Keratinocyte (primary cell): ENCODE results near the gene KLLN. TPM values are rescaled to one million over a fixed set of nuclear protein-coding genes. Genes with fewer than 3 reads are reported as not detected.
"Not testable (repeated sequence)": the region's sequence is repeated elsewhere in the genome, so short reads cannot be mapped to it uniquely, and the experiment has no call there.

Experiments
- DNase-seq: peaks from one replicate; pipeline ENCODE4 v3.0.0-alpha.2; 2011; ENCODE audit warnings: low read depth, missing footprints, low spot score
- FAIRE-seq: peaks from 2 replicates; lab custom pipeline; 2011; peaks lifted over from hg19 to GRCh38; lab: Jason Lieb, UNC
- H2AFZ ChIP-seq: 2 replicates; pipeline ENCODE4 v1.6.0; 2012; ENCODE audit warnings: low read length, control low read depth, inconsistent platforms; ENCODE audit not compliant: control insufficient read depth
- H3K27ac ChIP-seq: 2 replicates; pipeline ENCODE4 v1.5.1; 2011; ENCODE audit warnings: low read length; ENCODE audit not compliant: control insufficient read depth, insufficient read depth
- H3K27me3 ChIP-seq: 3 replicates; pipeline ENCODE4 v1.6.0; 2011; ENCODE audit warnings: low read length; ENCODE audit not compliant: control insufficient read depth, insufficient read depth; ENCODE audit errors: extremely low read depth
- H3K36me3 ChIP-seq, 2 experiments: 2 replicates in 1 of 2; 3 replicates in 1 of 2; pipeline ENCODE4 v1.5.1; 2011; ENCODE audit warnings: low read length in 2 of 2, mild to moderate bottlenecking in 1 of 2; ENCODE audit not compliant: control insufficient read depth in 2 of 2, insufficient read depth in 2 of 2; ENCODE audit errors: extremely low read depth in 1 of 2
- H3K4me1 ChIP-seq: 3 replicates; pipeline ENCODE4 v1.5.1; 2011; ENCODE audit warnings: low read length; ENCODE audit not compliant: control insufficient read depth, insufficient read depth; ENCODE audit errors: extremely low read depth
- H3K4me2 ChIP-seq: 3 replicates; pipeline ENCODE4 v1.6.0; 2011; ENCODE audit warnings: low read depth, low read length; ENCODE audit not compliant: control insufficient read depth, insufficient read depth; ENCODE audit errors: extremely low read depth
- H3K4me3 ChIP-seq, 3 experiments: fragments of 200-600 bp in 1 of 3; sonication (generic) in 1 of 3; 2 replicates in 2 of 3; 3 replicates in 1 of 3; pipeline ENCODE4 v1.5.1; 2011 to 2016; ENCODE audit warnings: low read length in 3 of 3, mild to moderate bottlenecking in 3 of 3, control low read depth in 2 of 3, inconsistent platforms in 1 of 3, low read depth in 1 of 3, mixed read lengths in 1 of 3, mixed run types in 1 of 3, moderate library complexity in 1 of 3; ENCODE audit not compliant: control insufficient read depth in 2 of 3, insufficient read depth in 2 of 3; ENCODE audit errors: extremely low read depth in 1 of 3
- H3K79me2 ChIP-seq: 2 replicates; pipeline ENCODE4 v1.6.0; 2012; ENCODE audit warnings: low read length; ENCODE audit not compliant: control insufficient read depth, insufficient read depth
- H3K9ac ChIP-seq: 3 replicates; pipeline ENCODE4 v1.6.0; 2011; ENCODE audit warnings: low read length; ENCODE audit not compliant: control insufficient read depth, insufficient read depth; ENCODE audit errors: extremely low read depth
- H3K9me1 ChIP-seq: 3 replicates; pipeline ENCODE4 v1.6.0; 2011; ENCODE audit warnings: low read length; ENCODE audit not compliant: control insufficient read depth, insufficient read depth; ENCODE audit errors: extremely low read depth
- H3K9me3 ChIP-seq: 2 replicates; pipeline ENCODE4 v1.5.1; 2012; ENCODE audit warnings: low read depth, low read length; ENCODE audit not compliant: control insufficient read depth
- H4K20me1 ChIP-seq: 3 replicates; pipeline ENCODE4 v1.6.0; 2011; ENCODE audit warnings: low read length; ENCODE audit not compliant: control insufficient read depth, insufficient read depth; ENCODE audit errors: extremely low read depth
- EZH2 ChIP-seq: IDR thresholded peaks from one replicate; pipeline ENCODE4 v1.6.1; 2012; ENCODE audit warnings: inconsistent platforms, mild to moderate bottlenecking, low read length, moderate library complexity
- dilution Hi-C: fragments of 300-500 bp; cut with MboI; formaldehyde crosslinking; loops from one replicate; pipeline ENCODE4 v1.7.0; 2020; ENCODE audit warnings: low sequenced_read_pairs; ENCODE audit not compliant: extremely low pct_ligation_motif_present
- polyA plus RNA-seq, 5 experiments: library from polyadenylated mRNA; depleted of rRNA in 3 of 5; stranded (reverse) in 3 of 5; stranded (forward) in 1 of 5; unstranded in 1 of 5; fragments of >200 nt; gene quantifications; 1 replicate in 1 of 5; 2 replicates in 3 of 5; 3 replicates in 1 of 5; pipeline versions ENCODE4 v1.2.1 to v1.2.3, GENCODE V29; 2011 to 2012; ENCODE audit warnings: missing spikeins in 2 of 5, low read depth in 1 of 5, low replicate concordance in 1 of 5
- TF ChIP-seq, protein P1 (sequence below), 3 experiments: IDR thresholded peaks in 1 of 3; conservative IDR thresholded peaks in 1 of 3; optimal IDR thresholded peaks in 1 of 3; 2 replicates in 2 of 3; 3 replicates in 1 of 3; pipeline versions ENCODE3 to v1.5.1; 2011; ENCODE audit warnings: low read length in 3 of 3, mild to moderate bottlenecking in 3 of 3, moderate library complexity in 2 of 3, control low read depth in 1 of 3, inconsistent platforms in 1 of 3; ENCODE audit not compliant: insufficient read depth in 2 of 3; ENCODE audit errors: extremely low read depth in 1 of 3

The KLLN gene
- polyA plus RNA-seq, 1 donor (not counting 4 experiments of a cell fraction or from before 2014, with no cell fraction given) = 0.16 TPM

DNA sequence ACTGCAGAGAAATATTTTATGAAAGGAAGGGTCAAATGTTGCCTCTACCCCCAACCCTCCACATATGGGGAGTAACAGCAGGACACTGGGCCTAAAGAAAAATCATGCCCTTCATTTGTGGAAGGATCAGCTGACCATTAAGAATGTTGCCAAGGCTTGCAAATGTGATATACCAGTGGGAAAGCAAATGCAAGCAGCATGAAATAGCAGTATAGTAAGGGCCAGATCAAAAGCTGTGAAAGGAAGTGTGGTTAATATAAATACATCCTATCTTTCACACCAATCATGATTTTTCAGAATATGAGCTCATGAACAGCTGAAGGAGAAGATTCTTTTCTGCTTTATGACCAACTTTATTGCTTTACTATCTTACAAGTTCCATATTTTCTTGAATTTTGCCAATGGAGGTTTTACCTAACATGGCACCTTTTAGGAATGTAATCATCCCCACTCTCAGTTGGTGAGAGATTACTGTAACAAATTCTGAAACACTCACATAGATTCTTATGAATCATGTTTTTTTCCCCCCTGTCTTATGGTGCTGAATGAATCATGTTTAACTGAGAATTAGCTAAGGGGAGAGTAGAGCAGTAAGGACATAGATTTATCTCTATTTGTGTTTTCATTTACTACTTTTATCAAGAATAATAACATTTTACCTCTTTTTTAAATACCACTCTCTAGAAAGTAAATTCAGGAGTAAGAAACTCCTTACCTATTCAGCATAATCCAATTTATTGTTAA, 33.2 kb downstream of the KLLN start:
- Histone ChIP-seq H4K20me1 (no peaks in the 10 kb centered on the region), H3K4me3 (no peak overlapping the region), H3K27me3 (no peaks in the 10 kb centered on the region), H3K4me1 (no peaks in the 10 kb centered on the region), H3K36me3 (no peaks in the 10 kb centered on the region), H3K9me1 (no peaks in the 10 kb centered on the region), H3K9ac (no peak overlapping the region), H3K79me2 (no peaks in the 10 kb centered on the region), H2AFZ (no peak overlapping the region), H3K4me2 (no peak overlapping the region), H3K27ac (no peak overlapping the region), H3K9me3 (no peaks in the 10 kb centered on the region)
- FAIRE-seq (no peak), DNase-seq (no peak)
- TF ChIP-seq, protein P1, sequence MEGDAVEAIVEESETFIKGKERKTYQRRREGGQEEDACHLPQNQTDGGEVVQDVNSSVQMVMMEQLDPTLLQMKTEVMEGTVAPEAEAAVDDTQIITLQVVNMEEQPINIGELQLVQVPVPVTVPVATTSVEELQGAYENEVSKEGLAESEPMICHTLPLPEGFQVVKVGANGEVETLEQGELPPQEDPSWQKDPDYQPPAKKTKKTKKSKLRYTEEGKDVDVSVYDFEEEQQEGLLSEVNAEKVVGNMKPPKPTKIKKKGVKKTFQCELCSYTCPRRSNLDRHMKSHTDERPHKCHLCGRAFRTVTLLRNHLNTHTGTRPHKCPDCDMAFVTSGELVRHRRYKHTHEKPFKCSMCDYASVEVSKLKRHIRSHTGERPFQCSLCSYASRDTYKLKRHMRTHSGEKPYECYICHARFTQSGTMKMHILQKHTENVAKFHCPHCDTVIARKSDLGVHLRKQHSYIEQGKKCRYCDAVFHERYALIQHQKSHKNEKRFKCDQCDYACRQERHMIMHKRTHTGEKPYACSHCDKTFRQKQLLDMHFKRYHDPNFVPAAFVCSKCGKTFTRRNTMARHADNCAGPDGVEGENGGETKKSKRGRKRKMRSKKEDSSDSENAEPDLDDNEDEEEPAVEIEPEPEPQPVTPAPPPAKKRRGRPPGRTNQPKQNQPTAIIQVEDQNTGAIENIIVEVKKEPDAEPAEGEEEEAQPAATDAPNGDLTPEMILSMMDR (optimal IDR thresholded peaks at IDR 0.05 in 1 of 3, IDR thresholded peaks at IDR 0.05 in 1 of 3, conservative IDR thresholded peaks at IDR 0.05 in 1 of 3; ENCODE audit: extremely low read depth in 1 of 3, insufficient read depth in 2 of 3, low read length in 3 of 3) = no peak
- no peak for TF ChIP-seq EZH2
- dilution Hi-C loops = no loop called here

DNA sequence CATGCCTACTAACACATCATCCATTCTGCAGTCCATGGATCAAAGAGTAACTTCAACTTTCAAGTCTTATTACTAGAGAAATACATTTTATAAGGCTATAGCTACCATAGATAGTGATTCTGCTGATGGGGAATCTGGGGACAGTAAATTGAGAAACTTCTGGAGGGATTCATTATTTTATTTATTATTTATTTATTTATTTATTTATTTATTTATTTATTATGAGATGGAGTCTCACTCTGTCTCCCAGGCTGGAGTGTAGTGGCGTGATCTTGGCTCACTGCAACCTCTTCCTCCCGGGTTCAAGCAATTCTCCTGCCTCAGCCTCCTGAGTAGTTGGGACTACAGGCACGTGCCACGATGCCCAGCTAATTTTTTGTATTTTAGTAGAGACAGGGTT, 34.3 kb downstream of the KLLN start:
- dilution Hi-C loops, H3K4me1 ChIP-seq, DNase-seq, H2AFZ ChIP-seq, H3K9me1 ChIP-seq, H3K9me3 ChIP-seq, H3K4me2 ChIP-seq, H4K20me1 ChIP-seq, H3K27me3 ChIP-seq, H3K79me2 ChIP-seq, FAIRE-seq, H3K9ac ChIP-seq, H3K36me3 ChIP-seq, H3K4me3 ChIP-seq, H3K27ac ChIP-seq: not testable (repeated sequence)

DNA sequence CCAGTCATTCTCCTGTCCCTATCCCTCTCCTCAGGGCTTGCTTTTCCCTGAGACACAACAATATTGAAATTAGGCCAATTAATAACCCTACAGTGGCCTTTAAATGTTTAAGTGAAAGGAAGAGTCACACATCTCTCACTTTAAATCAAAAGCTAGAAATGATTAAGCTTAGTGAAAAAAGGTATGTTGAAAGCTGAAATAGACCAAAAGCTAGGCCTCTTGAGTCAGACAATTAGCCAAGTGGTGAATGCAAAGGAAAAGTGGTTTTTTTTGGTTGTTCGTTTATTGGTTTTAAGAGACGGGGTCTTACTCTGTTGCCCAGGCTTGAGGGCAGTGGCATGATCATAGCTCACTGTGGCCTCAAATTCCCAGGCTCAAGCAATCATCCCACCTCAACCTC, 35.7 kb downstream of the KLLN start:
- TF ChIP-seq EZH2 = no peak
- TF ChIP-seq, protein P1 (optimal IDR thresholded peaks at IDR 0.05 in 1 of 3, IDR thresholded peaks at IDR 0.05 in 1 of 3, conservative IDR thresholded peaks at IDR 0.05 in 1 of 3; ENCODE audit: extremely low read depth in 1 of 3, insufficient read depth in 2 of 3, low read length in 3 of 3) = no peak
- H3K27ac ChIP-seq = no peak overlapping the region
- FAIRE-seq = no peak
- H3K9ac ChIP-seq = no peak overlapping the region
- H3K4me2 ChIP-seq = no peak overlapping the region
- H3K9me1 ChIP-seq = no peaks in the 10 kb centered on the region
- H3K4me1 ChIP-seq = no peaks in the 10 kb centered on the region
- no peaks in the 10 kb centered on the region for H3K9me3 ChIP-seq
- H2AFZ ChIP-seq = no peak overlapping the region
- H3K4me3 ChIP-seq = no peak overlapping the region
- H3K36me3 ChIP-seq = no peaks in the 10 kb centered on the region
- H3K27me3 ChIP-seq = no peaks in the 10 kb centered on the region
- no peaks in the 10 kb centered on the region for H4K20me1 ChIP-seq
- no peak for DNase-seq
- H3K79me2 ChIP-seq = no peaks in the 10 kb centered on the region
- dilution Hi-C loops = no loop called here
